NOMO-1 treated with dmso at 0.1 percent for 144 hours (cell line): ENCODE measurements around the gene CDK5RAP1.

Experiments used
- DNase-seq: peaks from one replicate; lab custom pipeline; 2025; ENCODE audit not compliant: unreplicated experiment; lab: John Stamatoyannopoulos, UW

CDK5RAP1 gene

DNA sequence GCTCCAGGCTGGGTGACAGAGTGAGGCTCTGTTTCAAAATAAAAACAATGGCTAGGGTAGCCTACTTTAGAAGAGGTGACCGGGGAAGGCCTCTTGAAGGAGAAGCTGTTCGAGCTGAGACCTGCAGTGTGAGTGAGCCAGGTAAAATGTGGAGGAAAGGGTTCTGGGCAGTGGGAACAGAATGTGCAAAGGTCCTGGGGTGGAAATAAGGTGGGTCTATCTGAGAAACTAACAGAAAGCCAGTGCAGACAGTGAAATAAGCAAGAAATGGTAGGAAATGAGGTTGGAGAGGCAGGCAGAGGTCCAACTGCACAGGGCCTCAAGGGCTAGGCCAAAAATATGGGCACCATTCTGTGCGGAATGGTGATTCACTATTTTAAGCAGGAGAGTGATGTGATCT lies 64.9 kb downstream of the CDK5RAP1 start:
- DNase-seq, result no peak

DNA sequence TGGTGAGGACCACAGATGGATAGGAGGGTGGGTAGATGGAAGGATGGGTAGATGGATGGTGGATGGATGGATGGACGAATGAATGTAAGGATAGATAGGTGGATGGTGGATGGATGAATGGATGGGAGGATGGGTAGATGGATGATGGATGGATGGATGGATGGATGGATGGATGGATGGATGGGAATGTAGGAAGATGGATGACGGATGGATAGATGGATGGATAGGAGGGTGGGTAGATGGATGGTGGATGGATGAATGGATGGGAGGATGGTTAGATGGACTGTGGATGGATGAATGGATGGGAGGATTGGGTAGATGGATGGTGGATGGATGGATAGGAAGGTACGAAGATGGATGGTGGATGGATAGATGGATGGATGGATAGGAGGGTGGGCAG lies 67.2 kb downstream of the CDK5RAP1 start:
- no peak for DNase-seq

DNA sequence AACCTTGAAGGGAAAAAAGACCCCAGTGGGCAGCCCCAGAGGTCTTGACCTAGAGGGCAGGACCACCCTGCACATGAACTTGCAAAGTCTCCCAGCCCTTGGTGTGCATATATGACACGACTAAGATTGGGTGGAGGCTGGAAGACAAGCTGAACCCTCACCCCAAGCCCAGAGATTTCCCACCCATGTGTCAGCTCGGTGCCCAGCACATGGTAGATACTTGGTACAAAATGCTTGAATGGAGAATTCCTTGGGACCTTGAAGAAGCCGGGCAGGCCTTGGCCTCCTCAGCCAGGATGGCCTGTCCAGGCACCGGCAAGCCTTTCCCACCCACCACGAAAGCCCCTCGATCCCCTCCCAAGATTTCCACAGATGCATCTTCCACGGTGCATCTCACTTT lies 67.7 kb downstream of the CDK5RAP1 start:
- DNase-seq, result no peak

DNA sequence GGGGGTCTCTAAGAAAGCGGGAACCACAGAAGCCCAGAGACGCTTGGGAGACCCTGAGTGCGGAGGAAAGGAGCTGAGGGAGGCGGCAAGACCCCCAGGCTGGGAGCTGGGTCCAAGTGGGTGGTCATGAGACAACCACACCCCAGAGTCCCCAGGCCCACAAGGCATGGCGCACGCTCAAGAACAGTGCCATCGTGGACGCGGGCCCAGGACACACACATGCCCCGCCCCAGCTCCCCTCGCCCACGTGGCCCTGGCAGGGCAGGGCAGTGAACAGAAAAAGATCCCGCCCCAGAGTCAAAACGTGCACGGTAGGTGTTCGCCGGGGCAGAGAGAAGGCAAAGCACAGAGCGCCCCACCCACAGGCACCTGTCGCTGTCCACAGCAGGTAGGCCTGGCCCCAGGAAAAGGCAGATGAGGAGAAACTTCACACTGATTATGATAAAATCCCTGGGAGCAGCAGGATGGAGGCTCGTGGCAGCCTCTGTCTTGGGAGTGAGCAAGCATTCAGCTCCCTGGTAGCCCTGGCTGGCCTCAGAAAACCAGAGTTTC lies 68.3 kb downstream of the CDK5RAP1 start:
- no peak for DNase-seq

DNA sequence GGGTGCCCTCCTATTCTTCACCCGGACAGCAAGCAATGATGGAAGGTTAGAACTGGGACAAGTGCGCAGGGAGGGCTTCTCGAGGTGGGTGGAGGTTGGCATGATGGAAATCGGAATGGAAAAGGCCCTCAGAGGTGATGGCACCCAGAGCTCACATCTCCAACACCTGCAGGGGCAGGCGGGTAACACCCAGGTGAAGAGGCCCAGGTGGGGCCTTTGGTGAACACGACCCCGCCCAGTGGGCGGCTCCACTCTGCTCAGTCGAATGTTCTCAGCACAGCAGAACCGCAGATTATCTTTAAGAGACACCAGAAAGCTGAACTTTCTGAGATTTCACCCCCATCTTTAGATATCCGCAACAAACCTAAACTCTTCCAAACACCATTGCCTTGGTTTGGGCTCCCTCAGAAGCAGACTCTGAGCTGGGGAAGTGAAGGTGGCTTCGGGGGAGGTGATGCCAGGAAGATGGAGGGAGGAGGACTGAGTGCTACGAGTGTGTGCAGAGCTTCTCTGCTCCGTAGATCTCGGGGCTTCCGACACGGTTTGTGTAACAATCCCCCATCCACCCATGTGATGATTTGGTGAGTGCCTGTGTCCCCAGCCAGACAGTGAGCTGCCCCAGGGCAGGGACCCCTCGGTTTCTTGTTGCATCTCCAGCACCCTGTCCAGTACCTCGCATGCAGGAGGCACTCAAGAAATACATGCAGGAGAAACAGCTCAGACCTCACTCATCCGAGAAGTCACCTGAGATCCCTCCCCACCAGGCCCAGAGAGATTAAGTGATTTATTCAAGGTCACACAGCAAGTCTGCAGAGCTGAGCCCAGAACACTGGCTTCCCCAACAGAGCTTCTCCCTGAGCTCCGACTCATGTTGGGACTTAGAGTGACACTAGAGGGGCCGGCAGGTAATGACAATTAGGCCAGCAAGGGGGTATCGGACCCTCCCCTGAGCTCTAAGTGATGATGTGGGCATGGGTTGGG lies 72.9 kb downstream of the CDK5RAP1 start:
- DNase-seq, result no peak

DNA sequence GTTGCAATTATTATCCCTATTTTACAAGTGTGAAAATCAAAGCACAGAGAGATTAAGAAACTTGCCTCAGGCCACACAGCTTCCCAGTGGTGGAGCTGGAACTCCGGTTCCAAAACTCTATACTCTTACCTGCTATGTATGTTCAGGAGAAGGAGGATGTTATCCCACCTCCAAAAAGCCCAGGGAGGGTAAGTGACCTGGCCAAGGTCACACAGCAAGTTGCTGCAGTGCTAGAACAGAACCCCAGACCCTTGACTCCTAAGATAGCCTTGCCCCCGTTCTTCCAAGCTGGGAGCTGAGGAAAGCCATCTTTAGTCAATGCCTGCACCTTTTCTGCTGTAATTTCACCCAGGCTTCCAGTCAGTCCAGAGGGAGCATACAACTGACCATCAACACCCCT lies 76.0 kb downstream of the CDK5RAP1 start:
- no peak for DNase-seq

DNA sequence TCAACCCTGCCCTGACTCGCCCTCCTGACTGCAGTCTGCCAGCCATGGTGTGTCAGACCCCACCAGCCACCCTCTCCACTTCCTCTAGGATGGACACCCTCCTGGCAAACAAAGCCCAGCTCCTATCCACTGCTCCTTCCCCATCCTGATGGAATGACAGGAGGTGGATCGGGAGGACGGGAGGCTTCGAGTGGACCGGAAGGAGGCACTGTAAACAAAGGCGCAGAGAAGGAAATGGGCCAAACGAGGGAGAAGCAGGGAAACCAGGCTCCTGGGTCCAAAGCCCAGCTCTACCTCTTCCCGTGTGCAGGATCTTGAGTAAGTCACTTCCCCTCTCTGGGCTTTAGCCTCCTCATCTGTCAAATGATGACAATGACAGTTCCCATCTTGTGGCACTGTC lies 78.1 kb downstream of the CDK5RAP1 start:
- no peak for DNase-seq

DNA sequence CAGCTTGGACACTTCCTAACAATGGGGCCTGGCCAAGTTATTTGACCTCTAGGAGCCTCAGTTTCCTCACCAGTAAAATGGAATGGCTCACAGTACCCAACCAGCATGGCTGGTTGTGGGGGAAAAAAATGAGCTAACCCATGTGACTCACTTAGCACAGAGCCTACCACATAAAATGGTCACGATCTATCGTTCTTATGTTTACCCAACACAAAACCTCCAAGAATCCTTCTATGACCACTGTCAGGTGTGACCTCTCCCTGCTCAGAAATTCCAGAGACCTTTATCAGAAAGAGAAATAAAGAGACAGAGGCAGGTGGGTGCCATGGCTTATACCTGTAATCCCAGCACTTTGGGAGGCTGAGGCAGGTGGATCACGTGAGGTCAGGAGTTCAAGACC lies 78.9 kb downstream of the CDK5RAP1 start:
- DNase-seq, result no peak

DNA sequence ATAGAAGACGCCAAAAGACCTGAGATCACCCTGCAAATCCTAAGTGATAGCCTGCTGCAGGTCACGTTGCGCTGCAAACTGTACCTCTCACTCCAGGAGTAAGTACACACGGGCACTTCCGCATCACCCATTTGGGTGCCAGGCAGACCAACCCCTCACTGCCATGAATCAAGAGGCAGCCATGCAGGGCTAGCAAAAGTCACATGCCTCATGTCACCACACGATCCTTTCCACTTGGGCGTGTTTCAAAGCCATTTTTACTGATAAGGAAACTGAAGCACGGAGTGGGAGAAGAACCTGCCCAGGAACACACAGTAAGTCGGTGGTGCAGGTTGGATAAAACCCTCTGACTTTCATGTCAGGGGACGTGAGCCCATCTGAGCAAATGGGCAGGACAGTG lies 81.3 kb downstream of the CDK5RAP1 start:
- no peak for DNase-seq

DNA sequence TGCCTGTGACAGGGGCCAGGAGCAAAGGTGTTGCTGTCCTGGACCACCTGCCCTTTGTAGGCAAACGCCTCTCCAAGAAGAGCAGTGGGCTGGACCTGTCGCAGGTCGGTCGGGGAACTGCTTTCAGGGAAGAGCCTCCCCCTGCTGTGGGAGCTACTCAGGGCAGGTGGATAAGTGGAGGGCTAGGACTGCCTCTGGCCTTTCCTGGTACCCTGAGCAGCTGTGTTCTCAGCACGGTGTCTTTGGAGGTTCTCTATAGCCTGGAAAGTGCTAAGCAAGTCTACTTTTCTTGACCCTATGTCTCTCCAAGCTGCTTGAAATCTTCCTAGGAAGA lies 83.3 kb downstream of the CDK5RAP1 start:
- DNase-seq, result no peak

DNA sequence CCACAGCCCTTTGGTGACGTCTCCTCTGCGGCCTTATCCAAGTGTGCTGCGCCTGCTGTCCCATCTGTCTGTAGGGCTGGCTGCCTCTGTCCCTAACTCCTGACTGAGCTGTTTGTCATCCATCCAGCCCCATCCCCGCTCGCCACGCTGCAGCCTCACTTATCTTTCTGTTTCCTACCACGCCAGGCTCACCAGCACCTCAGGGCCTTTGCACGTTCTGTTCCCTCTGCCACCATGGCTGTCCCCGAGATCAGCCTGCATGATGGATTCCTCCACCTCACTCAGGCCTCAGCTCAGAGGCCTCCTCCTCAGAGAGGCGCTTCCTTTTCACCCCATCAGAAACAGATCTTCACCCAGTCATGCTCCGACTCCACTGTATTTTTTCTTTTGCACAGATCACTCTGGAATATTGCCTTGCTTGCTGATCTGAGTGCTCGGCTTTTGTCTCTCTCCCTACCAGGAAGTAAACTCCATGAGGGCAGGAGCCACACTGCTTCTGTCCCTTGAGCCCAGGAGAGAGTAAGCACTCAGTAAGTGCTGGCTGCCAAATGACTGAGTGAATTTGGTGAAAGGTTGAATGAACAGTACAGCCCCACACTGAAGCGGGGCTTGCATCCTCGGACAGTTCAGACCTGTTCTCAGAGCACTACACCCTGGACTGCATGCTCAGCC lies 83.8 kb downstream of the CDK5RAP1 start:
- no peak for DNase-seq

DNA sequence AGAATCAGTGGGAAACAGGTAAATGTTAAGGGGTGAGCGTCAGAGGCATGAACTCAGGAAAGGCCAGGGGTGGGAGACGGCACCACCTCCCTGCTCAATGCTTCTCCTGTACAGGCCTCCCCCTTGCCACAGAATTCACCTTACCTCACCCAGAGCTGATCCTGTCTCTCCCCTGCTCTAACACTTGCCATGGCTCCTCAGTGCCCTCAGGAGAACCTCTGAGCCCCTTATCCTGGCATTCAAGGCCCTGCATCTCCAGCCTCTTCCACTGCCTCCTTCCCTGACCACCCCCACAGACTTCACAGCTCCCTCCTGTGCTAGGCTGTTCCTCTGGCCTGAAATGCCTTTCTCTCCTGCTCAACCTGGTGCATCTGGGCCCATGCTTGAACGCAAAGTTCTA lies 84.4 kb downstream of the CDK5RAP1 start:
- no peak for DNase-seq

DNA sequence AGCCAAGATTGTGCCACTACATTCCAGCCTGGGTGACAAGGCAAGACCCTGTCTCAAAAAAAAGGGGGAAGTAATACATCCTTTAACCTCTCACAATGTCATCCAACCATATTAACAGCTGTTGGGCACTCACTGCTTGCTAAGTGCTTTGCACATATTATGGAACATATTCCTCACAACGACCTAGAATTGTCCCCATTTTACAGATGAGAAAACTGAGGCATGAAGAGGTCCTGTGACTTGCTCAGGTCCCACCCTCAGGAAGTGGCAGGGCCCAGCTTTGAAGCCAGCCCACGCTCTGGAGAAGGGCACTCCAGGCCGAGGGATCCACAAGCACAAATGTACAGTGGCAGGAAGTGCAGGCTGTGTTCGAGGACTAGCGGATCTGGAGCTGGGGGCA lies 85.0 kb downstream of the CDK5RAP1 start:
- no peak for DNase-seq

DNA sequence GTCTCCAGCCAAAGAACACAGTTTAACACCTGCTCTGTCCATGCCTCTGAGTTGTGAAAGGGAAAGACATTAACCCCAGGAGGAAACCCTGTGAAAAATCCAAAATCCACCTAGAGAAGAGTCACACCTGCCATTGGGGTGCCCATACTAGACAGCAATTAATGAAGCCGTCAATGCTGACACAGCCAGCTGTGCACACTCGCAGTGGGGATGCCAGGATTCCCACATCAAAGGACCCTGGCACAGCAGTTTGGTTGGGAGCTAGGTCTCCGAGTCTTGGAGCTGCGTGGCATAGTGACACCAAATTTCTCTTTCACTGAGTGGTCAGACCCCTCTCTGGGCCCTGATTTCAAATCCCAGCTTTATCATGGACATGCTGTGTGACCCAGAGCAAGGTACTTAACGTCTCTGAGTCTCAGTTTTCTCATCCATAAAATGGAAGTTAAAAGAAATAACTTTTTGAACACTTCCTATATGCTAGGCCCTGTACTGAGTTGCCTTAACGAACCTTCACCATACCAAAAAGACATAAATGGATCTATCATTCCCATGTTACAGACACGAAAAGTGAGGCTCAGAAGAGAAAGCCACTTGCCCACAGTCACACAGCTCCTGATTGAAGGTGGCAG lies 87.5 kb downstream of the CDK5RAP1 start:
- no peak for DNase-seq

DNA sequence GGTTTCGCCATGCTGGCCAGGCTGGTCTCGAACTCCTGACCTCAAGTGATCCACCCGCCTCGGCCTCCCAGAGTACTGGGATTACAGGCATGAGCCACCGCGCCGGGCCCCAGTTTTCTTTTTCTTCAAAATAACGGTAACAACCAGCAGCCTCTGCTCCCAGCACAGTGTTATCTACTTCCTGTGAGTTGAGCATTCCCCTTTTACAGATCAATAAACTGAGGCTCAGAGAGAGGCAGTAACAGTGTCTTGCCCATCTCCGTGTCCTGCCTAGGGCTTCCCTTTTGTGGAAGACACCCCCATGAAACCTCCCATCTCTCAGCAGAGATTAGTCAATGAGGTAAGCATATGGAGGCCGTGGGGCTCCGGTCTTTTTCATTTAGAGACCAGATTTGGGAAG lies 88.7 kb downstream of the CDK5RAP1 start:
- DNase-seq, result no peak

DNA sequence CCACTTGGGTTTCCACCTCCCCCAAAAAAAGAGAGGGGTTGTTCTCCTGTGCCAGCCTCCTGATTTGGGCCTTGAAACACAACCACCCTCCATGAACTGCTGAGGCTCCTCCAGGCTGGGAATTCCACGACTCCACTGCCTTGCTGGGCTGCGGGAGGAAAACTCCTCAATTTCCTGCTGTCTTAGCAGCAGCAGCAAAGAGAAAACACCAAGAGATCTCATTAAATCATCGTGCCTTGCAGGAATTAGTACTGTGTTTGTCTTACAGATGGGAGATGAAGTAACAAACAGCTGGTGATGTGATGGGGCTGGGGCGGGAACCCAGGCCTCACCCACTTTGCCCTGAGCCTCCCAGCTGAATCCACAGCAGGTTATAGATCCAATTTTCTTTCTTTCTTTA lies 89.3 kb downstream of the CDK5RAP1 start:
- DNase-seq, result no peak

DNA sequence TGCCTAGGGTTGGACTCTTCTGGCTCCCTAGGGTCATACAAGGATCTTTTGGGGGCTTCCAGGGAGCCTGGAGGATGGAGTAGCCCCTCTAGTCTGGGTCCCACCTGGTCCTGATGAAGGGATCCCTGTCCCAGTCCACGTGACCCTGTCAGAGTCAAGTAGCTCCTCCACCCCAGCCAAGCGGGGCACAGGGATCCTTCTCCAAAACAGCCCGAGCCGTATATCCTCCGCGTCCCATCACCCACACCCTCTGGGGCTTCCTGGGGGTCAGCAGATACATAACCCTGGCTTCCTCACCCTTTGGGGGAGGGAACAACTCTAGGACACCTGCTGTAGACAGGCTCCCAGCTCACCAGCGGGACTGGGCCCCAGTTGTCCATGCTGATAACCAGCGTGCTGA lies 90.3 kb downstream of the CDK5RAP1 start:
- DNase-seq, result no peak

DNA sequence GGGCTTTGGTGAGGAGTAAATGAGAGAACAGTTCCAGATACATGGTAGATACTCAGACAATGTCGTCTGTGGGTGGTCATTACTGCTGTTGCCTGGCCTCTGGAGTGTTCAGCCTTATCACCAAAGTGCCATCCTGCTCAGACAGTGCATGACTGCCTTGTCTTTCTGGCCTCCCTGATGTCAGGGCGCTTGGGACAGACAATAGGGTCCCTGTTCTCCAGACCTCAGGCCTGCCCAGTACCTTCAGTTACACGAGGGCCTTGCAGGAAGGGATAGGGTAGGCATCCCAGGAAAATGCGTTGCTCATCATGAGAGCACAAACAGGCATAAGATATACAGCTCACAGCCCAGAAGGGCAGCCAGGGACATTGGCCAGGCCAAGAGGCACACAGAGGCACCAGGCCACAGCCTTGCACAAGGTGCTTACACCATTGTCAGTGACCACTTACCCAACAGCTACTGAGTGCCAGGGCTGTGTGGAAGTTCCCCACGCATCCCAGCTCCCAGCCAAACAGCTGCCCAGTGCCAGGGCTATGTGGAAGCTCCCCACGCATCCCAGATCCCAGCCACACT lies 90.9 kb downstream of the CDK5RAP1 start:
- DNase-seq, result no peak

DNA sequence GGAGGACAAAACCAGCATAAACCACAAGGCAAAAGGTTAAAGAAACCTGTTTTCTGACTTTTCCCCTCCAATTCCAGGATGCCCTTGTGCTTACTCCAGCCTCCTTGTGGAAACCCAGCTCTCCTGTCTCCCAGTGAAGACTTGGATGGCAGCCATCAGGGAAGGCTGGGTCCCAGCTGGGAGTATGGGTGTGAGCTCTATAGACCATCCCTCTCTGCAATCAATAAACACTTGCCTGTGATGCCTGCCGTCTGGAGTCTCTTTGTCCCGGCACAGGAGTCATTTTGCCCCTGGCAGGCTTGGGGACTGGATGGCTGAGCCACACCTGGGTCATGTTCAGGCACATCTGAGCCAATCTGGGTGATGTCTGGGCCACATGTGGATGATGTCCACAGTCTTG lies 91.7 kb downstream of the CDK5RAP1 start:
- DNase-seq, result no peak
